ENCODE measurements around the gene SCN8A.

GRCh38 chr12:51625370-51625769 is 34.3 kb downstream of the SCN8A start:
- TF ChIP-seq POLR2A (IDR thresholded peaks at IDR 0.05) = no peak
- TF ChIP-seq, protein P1, sequence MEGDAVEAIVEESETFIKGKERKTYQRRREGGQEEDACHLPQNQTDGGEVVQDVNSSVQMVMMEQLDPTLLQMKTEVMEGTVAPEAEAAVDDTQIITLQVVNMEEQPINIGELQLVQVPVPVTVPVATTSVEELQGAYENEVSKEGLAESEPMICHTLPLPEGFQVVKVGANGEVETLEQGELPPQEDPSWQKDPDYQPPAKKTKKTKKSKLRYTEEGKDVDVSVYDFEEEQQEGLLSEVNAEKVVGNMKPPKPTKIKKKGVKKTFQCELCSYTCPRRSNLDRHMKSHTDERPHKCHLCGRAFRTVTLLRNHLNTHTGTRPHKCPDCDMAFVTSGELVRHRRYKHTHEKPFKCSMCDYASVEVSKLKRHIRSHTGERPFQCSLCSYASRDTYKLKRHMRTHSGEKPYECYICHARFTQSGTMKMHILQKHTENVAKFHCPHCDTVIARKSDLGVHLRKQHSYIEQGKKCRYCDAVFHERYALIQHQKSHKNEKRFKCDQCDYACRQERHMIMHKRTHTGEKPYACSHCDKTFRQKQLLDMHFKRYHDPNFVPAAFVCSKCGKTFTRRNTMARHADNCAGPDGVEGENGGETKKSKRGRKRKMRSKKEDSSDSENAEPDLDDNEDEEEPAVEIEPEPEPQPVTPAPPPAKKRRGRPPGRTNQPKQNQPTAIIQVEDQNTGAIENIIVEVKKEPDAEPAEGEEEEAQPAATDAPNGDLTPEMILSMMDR (IDR thresholded peaks at IDR 0.05) = no peak
